MM.1S (cell line): ENCODE results near the gene BMP10.

ENCODE experiments used
- DNase-seq: peaks from one replicate; pipeline ENCODE4 v3.0.0-alpha.2; 2015
- H2AFZ ChIP-seq: fragments of 300-600 bp; sonication (generic); 2 replicates; pipeline ENCODE4 v1.6.0; 2016; ENCODE audit warnings: antibody characterized with exemption, low read length
- H3F3A ChIP-seq: fragments of 300-600 bp; sonication (generic); 2 replicates; pipeline ENCODE4 v1.6.1; 2016; ENCODE audit warnings: mild to moderate bottlenecking, antibody characterized with exemption, low read length, moderate library complexity, mixed read lengths; ENCODE audit not compliant: insufficient read depth
- H3K27ac ChIP-seq: fragments of 300-600 bp; sonication (generic); 2 replicates; pipeline ENCODE4 v1.5.1; 2016; ENCODE audit warnings: mild to moderate bottlenecking, low read length
- H3K27me3 ChIP-seq: fragments of 300-600 bp; sonication (generic); replicated peaks from 2 replicates; pipeline ENCODE4 v1.6.0; 2016; ENCODE audit warnings: low read length; ENCODE audit not compliant: insufficient read depth
- H3K36me3 ChIP-seq: fragments of 300-600 bp; sonication (generic); replicated peaks from 2 replicates; pipeline ENCODE4 v1.6.1; 2016; ENCODE audit warnings: mild to moderate bottlenecking, low read length, mixed read lengths; ENCODE audit not compliant: insufficient read depth
- H3K4me1 ChIP-seq: fragments of 300-600 bp; sonication (generic); 2 replicates; pipeline ENCODE4 v1.6.1; 2016; ENCODE audit warnings: low read length, mixed read lengths
- H3K4me2 ChIP-seq: fragments of 300-600 bp; sonication (generic); 2 replicates; pipeline ENCODE4 v1.6.0; 2016; ENCODE audit warnings: low read depth, low read length
- H3K4me3 ChIP-seq: fragments of 300-600 bp; sonication (generic); 2 replicates; pipeline ENCODE4 v1.5.1; 2016; ENCODE audit warnings: low read length, mixed read lengths
- H3K79me2 ChIP-seq: fragments of 300-600 bp; sonication (generic); 2 replicates; pipeline ENCODE4 v1.6.1; 2016; ENCODE audit warnings: mixed run types, low read length, mixed read lengths
- H3K9ac ChIP-seq: fragments of 300-600 bp; sonication (generic); 2 replicates; pipeline ENCODE4 v1.6.1; 2016; ENCODE audit warnings: low read length, mixed read lengths
- H3K9me2 ChIP-seq: fragments of 300-600 bp; sonication (generic); replicated peaks from 2 replicates; pipeline ENCODE4 v1.6.1; 2016; ENCODE audit warnings: mild to moderate bottlenecking, low read length, mixed read lengths; ENCODE audit not compliant: insufficient read depth
- H3K9me3 ChIP-seq: fragments of 300-600 bp; sonication (generic); replicated peaks from 2 replicates; pipeline ENCODE4 v1.6.1; 2016; ENCODE audit warnings: mild to moderate bottlenecking, low read length, mixed read lengths; ENCODE audit not compliant: insufficient read depth
- H4K20me1 ChIP-seq: fragments of 300-600 bp; sonication (generic); 2 replicates; pipeline ENCODE4 v1.6.1; 2016; ENCODE audit warnings: mild to moderate bottlenecking, low read length, moderate library complexity, mixed read lengths; ENCODE audit not compliant: insufficient read depth
- EZH2 ChIP-seq: fragments of 300-600 bp; sonication (generic); optimal IDR thresholded peaks from 2 replicates; pipeline ENCODE3; 2017; ENCODE audit warnings: low read depth, mild to moderate bottlenecking, antibody characterized with exemption, low read length, mixed read lengths
- EZH2phosphoT487 ChIP-seq: fragments of 300-600 bp; sonication (generic); IDR thresholded peaks from 2 replicates; pipeline ENCODE4 v1.6.1; 2018; ENCODE audit warnings: antibody characterized with exemption, low read length
- TF ChIP-seq, protein P1 (sequence below): fragments of 300-600 bp; sonication (generic); IDR thresholded peaks from 2 replicates; pipeline ENCODE4 v1.5.1; 2016; ENCODE audit warnings: antibody characterized with exemption, low read length, mixed read lengths

Gene BMP10

DNA sequence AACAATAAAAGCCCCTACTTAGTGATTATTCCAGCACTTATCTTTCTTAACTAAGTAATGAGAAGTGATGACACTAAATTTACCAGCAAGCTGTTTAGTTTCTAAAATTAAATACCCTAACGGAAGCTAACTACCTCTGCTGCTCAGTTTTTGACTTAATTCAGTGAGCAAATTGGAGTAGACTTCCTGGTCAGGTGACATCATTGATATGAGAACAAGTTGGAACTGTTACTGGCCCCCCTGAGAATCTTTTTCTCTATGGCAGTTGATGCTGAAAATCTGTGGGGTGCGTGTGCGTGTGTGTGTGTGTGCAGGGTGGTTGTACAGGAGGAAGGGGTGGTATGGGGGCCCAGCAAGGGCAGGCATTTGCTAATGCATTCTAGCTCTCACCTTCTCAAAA is 35.5 kb upstream of the BMP10 start:
- H4K20me1 ChIP-seq, result no peaks in the 10 kb centered on the region
- H3K36me3 ChIP-seq, result no peaks in the 10 kb centered on the region
- no peak overlapping the region for H2AFZ ChIP-seq
- TF ChIP-seq EZH2 (no peak), EZH2phosphoT487 (no peak)
- TF ChIP-seq, protein P1, sequence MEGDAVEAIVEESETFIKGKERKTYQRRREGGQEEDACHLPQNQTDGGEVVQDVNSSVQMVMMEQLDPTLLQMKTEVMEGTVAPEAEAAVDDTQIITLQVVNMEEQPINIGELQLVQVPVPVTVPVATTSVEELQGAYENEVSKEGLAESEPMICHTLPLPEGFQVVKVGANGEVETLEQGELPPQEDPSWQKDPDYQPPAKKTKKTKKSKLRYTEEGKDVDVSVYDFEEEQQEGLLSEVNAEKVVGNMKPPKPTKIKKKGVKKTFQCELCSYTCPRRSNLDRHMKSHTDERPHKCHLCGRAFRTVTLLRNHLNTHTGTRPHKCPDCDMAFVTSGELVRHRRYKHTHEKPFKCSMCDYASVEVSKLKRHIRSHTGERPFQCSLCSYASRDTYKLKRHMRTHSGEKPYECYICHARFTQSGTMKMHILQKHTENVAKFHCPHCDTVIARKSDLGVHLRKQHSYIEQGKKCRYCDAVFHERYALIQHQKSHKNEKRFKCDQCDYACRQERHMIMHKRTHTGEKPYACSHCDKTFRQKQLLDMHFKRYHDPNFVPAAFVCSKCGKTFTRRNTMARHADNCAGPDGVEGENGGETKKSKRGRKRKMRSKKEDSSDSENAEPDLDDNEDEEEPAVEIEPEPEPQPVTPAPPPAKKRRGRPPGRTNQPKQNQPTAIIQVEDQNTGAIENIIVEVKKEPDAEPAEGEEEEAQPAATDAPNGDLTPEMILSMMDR, result no peak
- no peak overlapping the region for H3K4me3 ChIP-seq
- no peak overlapping the region for H3K9ac ChIP-seq
- no peak overlapping the region for H3K27ac ChIP-seq
- H3K4me1 ChIP-seq, result peaks cover 34% of the 10 kb centered on the region
- no peaks in the 10 kb centered on the region for H3K27me3 ChIP-seq
- no peak for DNase-seq
- 0 out of 2 replicates have a peak overlapping the region, but pooled peaks have one; percentile 29 for H3K4me2 ChIP-seq
- no peaks in the 10 kb centered on the region for H3K79me2 ChIP-seq
- H3K9me2 ChIP-seq, result no peaks in the 10 kb centered on the region
- H3F3A ChIP-seq, result peaks cover 18% of the 10 kb centered on the region
- no peaks in the 10 kb centered on the region for H3K9me3 ChIP-seq

DNA sequence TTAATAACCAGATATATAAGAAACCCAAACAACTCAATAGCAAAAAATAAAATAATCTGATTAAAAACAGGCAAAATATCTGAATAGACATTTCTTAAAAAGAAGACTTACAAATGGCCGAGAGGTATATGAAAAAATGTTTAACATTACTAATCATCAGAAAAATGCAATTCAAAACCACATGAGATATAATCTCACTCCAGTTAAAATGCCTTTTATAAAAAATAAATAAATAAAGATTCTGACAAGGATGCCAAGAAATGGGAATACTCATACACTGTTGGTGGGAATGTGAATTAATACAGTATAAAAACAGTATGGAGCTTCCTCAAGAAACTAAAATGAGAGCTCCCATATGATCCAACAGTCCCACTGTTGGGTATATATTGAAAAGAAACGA is 33.9 kb upstream of the BMP10 start:
- no peak for DNase-seq
- Histone ChIP-seq H3F3A (peaks cover 18% of the 10 kb centered on the region), H3K9me2 (no peaks in the 10 kb centered on the region), H3K9me3 (no peaks in the 10 kb centered on the region), H3K4me3 (no peak overlapping the region), H3K4me2 (no peak overlapping the region), H3K9ac (no peak overlapping the region), H3K4me1 (peaks cover 29% of the 10 kb centered on the region), H3K79me2 (no peaks in the 10 kb centered on the region), H2AFZ (no peak overlapping the region), H3K36me3 (no peaks in the 10 kb centered on the region), H3K27me3 (no peaks in the 10 kb centered on the region), H4K20me1 (no peaks in the 10 kb centered on the region), H3K27ac (no peak overlapping the region)
- TF ChIP-seq, protein P1, result no peak
- TF ChIP-seq EZH2phosphoT487, result no peak
- TF ChIP-seq EZH2, result no peak

DNA sequence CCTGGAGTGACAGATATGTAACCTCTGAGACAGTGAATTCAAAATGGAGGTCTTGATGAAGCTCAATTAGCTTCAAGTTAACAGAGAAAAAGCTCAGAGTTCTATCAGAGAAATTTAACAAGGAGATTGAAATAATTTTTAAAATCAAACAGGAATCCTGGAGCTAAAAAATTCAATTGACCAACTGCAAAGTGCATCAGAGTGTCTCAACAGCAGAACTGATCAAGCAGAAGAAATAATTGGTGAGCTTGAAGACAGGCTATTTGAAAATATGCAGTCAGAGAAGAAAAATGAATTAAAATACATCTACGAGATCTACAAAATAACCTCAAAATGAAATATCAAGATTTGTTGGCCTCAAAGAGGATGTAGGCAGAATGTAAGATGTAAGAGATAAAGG is 30.4 kb upstream of the BMP10 start:
- no peak for DNase-seq
- H3K9me2 ChIP-seq, result no peaks in the 10 kb centered on the region
- H3K27ac ChIP-seq, result no peak overlapping the region
- H4K20me1 ChIP-seq, result no peaks in the 10 kb centered on the region
- H3K36me3 ChIP-seq, result no peaks in the 10 kb centered on the region
- no peaks in the 10 kb centered on the region for H3K9me3 ChIP-seq
- no peak overlapping the region for H2AFZ ChIP-seq
- TF ChIP-seq EZH2 (no peak), EZH2phosphoT487 (no peak)
- TF ChIP-seq, protein P1, result no peak
- no peaks in the 10 kb centered on the region for H3K79me2 ChIP-seq
- H3K4me3 ChIP-seq, result no peak overlapping the region
- no peaks in the 10 kb centered on the region for H3F3A ChIP-seq
- H3K4me1 ChIP-seq, result 0 out of 2 replicates have a peak, but pooled peaks cover under 1% of the 10 kb centered on the region
- H3K9ac ChIP-seq, result no peak overlapping the region
- no peaks in the 10 kb centered on the region for H3K27me3 ChIP-seq
- H3K4me2 ChIP-seq, result no peak overlapping the region
